ENCODE measurements around the gene MARVELD1. TPM values are rescaled to one million over a fixed set of nuclear protein-coding genes. Genes with fewer than 3 reads are reported as not detected.

The MARVELD1 gene
- total RNA-seq, 2 donors from 2014 or later: 32.8 to 35.3 TPM

DNA sequence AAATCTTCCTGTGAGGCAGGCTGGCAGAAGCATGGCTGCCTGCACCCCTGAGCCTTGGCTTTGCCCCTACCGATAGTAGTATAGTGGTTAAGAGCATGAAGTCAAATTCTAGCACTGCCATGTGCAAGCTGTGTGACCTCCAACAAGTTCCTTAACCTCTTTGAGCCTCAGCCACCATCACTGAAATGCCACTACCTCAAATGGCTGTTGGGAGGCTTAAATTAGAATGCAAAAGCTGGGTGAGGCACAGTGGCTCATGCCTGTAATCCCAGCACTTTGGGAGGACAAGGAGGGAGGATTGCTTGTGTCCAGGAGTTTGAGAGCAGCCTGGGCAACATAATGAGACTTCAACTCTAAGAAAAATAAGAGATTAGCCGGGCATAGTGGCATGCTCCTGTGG is 49.9 kb downstream of the MARVELD1 start:
- no peak for DNase-seq (ENCODE audit: low spot score)
- Histone ChIP-seq H3K4me1 (replicated peaks) (no peaks in the 10 kb centered on the region), H3K27me3 (replicated peaks; ENCODE audit: insufficient read depth) (no peaks in the 10 kb centered on the region), H3K27ac (no peak overlapping the region), H3K9me3 (no peaks in the 10 kb centered on the region), H3K4me3 (no peak overlapping the region), H3K36me3 (no peaks in the 10 kb centered on the region)
- TF ChIP-seq, protein P1, sequence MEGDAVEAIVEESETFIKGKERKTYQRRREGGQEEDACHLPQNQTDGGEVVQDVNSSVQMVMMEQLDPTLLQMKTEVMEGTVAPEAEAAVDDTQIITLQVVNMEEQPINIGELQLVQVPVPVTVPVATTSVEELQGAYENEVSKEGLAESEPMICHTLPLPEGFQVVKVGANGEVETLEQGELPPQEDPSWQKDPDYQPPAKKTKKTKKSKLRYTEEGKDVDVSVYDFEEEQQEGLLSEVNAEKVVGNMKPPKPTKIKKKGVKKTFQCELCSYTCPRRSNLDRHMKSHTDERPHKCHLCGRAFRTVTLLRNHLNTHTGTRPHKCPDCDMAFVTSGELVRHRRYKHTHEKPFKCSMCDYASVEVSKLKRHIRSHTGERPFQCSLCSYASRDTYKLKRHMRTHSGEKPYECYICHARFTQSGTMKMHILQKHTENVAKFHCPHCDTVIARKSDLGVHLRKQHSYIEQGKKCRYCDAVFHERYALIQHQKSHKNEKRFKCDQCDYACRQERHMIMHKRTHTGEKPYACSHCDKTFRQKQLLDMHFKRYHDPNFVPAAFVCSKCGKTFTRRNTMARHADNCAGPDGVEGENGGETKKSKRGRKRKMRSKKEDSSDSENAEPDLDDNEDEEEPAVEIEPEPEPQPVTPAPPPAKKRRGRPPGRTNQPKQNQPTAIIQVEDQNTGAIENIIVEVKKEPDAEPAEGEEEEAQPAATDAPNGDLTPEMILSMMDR (IDR thresholded peaks at IDR 0.05): no peak
- TF ChIP-seq POLR2AphosphoS5 (IDR thresholded peaks at IDR 0.05) (no peak), POLR2A (IDR thresholded peaks at IDR 0.05) (no peak)
- WGBS: 84% methylated on average over 2 of the region's 2 CpGs
- intact Hi-C loops (cut with DNase I): no loop called here

- H3K27me3 ChIP-seq (replicated peaks; ENCODE audit: insufficient read depth): no peaks in the 10 kb centered on the region
- no peaks in the 10 kb centered on the region for H3K36me3 ChIP-seq
- no peaks in the 10 kb centered on the region for H3K9me3 ChIP-seq
- WGBS: 92% methylated on average over 3 of the region's 3 CpGs
- H3K4me3 ChIP-seq: no peak overlapping the region
- no peaks in the 10 kb centered on the region for H3K4me1 ChIP-seq (replicated peaks)
- intact Hi-C loops (cut with DNase I): no loop called here
- no peak for DNase-seq (ENCODE audit: low spot score)
- TF ChIP-seq POLR2A (IDR thresholded peaks at IDR 0.05): no peak
- TF ChIP-seq, protein P1 (IDR thresholded peaks at IDR 0.05): no peak
- no peak for TF ChIP-seq POLR2AphosphoS5 (IDR thresholded peaks at IDR 0.05)
- H3K27ac ChIP-seq: no peak overlapping the region
Measured at GRCh38 chr10:97763947-97764346, 50.4 kb downstream of the MARVELD1 start.

DNA sequence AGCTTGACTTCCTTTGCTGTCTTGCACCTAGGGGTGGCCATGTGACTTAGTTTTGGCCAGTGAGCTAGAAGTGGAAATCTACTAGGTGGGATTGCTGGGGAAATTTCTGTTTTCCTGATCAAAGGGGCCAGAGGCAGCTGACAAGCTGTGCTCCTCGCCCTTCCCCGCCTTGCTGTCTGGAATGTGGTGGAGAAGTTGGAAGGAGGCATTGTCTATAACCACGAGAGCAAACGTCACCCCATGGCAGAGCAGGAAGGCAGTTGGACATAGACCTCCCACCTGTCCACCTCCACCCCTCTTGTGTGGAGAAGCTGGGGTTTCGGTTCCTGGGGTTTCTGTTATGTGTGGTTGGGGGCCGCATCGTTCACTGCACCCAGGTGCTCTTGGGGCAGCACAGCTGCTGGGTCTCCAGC is 51.0 kb downstream of the MARVELD1 start:
- Histone ChIP-seq H3K4me1 (replicated peaks) (no peaks in the 10 kb centered on the region), H3K9me3 (no peaks in the 10 kb centered on the region), H3K27ac (no peak overlapping the region), H3K27me3 (replicated peaks; ENCODE audit: insufficient read depth) (peaks cover 3% of the 10 kb centered on the region), H3K4me3 (no peak overlapping the region), H3K36me3 (no peaks in the 10 kb centered on the region)
- WGBS: 76% methylated on average over 7 of the region's 7 CpGs
- intact Hi-C loops (cut with DNase I): no loop called here
- no peak for DNase-seq (ENCODE audit: low spot score)
- TF ChIP-seq, protein P1 (IDR thresholded peaks at IDR 0.05): no peak
- TF ChIP-seq POLR2AphosphoS5 (IDR thresholded peaks at IDR 0.05) (no peak), POLR2A (IDR thresholded peaks at IDR 0.05) (no peak)

GRCh38 chr10:97765201-97765600 is 51.7 kb downstream of the MARVELD1 start:
- no peaks in the 10 kb centered on the region for H3K4me1 ChIP-seq (replicated peaks)
- intact Hi-C loops (cut with DNase I): no loop called here
- H3K4me3 ChIP-seq: no peak overlapping the region
- peaks cover 3% of the 10 kb centered on the region for H3K27me3 ChIP-seq (replicated peaks; ENCODE audit: insufficient read depth)
- TF ChIP-seq, protein P1 (IDR thresholded peaks at IDR 0.05): no peak
- no peak for TF ChIP-seq POLR2AphosphoS5 (IDR thresholded peaks at IDR 0.05)
- no peak for TF ChIP-seq POLR2A (IDR thresholded peaks at IDR 0.05)
- no peaks in the 10 kb centered on the region for H3K36me3 ChIP-seq
- 90% methylated on average over 15 of the region's 15 CpGs for WGBS
- no peaks in the 10 kb centered on the region for H3K9me3 ChIP-seq
- DNase-seq (ENCODE audit: low spot score): no peak
- H3K27ac ChIP-seq: no peak overlapping the region

DNA sequence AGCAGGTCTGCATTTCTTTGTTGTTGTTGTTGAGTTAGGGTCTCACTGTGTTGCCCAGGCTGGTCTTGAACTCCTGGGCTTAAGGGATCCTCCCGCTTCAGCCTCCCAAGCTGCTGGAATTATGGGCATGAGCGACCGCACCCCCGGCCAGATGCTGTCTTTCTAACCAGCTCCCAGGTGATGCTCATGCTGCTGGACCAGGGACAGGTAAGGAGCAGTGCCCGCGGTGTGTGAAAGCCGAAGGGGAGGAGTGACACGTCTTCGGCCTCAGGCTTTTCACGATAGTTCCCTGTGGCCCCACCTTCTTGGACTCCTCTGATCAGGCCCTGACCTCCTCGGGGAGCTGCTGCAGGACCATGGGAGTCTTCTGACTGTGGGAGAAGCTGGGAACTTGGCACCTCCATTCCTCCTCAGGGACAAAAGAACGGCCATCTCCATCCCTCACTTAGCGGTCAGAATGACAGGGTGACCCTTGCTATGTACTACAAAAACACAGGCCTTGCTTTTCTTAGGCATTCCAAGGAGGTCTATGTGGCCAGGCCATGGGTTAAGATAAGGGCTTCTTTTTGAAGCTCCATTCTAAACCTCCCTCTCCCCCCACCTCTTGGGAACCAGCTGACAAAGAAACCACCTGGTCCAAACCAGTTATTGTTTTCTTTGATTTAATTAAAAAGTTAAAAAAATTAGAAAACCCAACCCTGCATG is 52.7 kb downstream of the MARVELD1 start:
- DNase-seq (ENCODE audit: low spot score): no peak
- Histone ChIP-seq H3K4me3 (no peak overlapping the region), H3K27ac (no peak overlapping the region), H3K27me3 (replicated peaks; ENCODE audit: insufficient read depth) (peaks cover 14% of the 10 kb centered on the region), H3K9me3 (no peaks in the 10 kb centered on the region), H3K4me1 (replicated peaks) (no peaks in the 10 kb centered on the region), H3K36me3 (no peaks in the 10 kb centered on the region)
- TF ChIP-seq, protein P1 (IDR thresholded peaks at IDR 0.05): no peak
- TF ChIP-seq POLR2A (IDR thresholded peaks at IDR 0.05) (no peak), POLR2AphosphoS5 (IDR thresholded peaks at IDR 0.05) (no peak)
- 91% methylated on average over 13 of the region's 13 CpGs for WGBS
- intact Hi-C loops (cut with DNase I): no loop called here

Data from prostate gland (tissue), 2 donors.